ENCODE results near the gene CABLES1. TPM values are rescaled to one million over a fixed set of nuclear protein-coding genes. Genes with fewer than 3 reads are reported as not detected.

The CABLES1 gene
- total and polyA plus RNA-seq, 2 experiments from 2014 or later: 1.3 to 8.9 TPM

- DNase-seq: peak; percentile 91
- Histone ChIP-seq H2AFZ (no peak overlapping the region), H4K20me1 (ENCODE audit: insufficient read depth) (no peaks in the 10 kb centered on the region), H3K9ac (peak overlapping the region; percentile 45), H3K9me2 (ENCODE audit: insufficient read depth) (no peaks in the 10 kb centered on the region), H3K9me3 (ENCODE audit: low read depth) (no peaks in the 10 kb centered on the region), H3K27ac (peak overlapping the region; percentile 72), H3K27me3 (replicated peaks; ENCODE audit: insufficient read depth) (no peaks in the 10 kb centered on the region), H3K36me3 (ENCODE audit: low read depth) (no peaks in the 10 kb centered on the region), H3K4me3 (no peak overlapping the region), H3K4me2 (ENCODE audit: unreplicated experiment) (peak overlapping the region; percentile 37), H3F3A (ENCODE audit: insufficient read depth) (peaks cover 34% of the 10 kb centered on the region), H3K4me1 (ENCODE audit: insufficient read depth) (peaks cover 23% of the 10 kb centered on the region), H3K79me2 (ENCODE audit: insufficient read depth) (peaks cover 10% of the 10 kb centered on the region; the same call in 1 of the 2 replicates)
- no peak for TF ChIP-seq EZH2phosphoT487 (IDR thresholded peaks at IDR 0.05; ENCODE audit: insufficient read depth, low read depth)
- no peak for TF ChIP-seq EZH2 (IDR thresholded peaks at IDR 0.05; ENCODE audit: insufficient read depth, poor library complexity, severe bottlenecking)
- in situ Hi-C loops (cut with MboI): no loop called here
- WGBS, 2 experiments (ENCODE audit: low coverage in 1 of 2, low lambda C conversion rate in 2 of 2, missing lambda C conversion rate in 2 of 2): 42 to 43% methylated on average over 8 of the region's 8 CpGs
Measured at GRCh38 chr18:23183411-23184150, 48.3 kb downstream of the CABLES1 start.

DNA sequence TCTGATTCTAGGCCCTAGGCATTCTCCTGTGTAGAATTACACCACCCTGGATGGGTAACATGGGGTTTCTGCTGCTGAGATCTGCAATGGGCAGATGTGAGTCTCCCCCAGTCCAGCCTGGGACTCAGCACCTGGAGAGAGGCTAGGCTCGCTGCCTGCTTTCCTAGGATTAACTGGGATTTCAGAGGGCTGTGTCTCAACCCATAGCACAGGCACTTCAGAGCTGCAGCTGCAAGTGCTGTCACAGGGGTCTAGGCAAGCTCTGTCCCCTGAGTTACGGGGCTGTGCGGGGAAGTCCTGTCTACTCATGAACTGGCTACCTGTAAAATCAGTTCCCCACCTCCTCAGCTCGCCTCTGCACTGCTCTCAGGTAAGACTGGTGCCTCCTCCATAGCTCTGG is 51.5 kb downstream of the CABLES1 start:
- peaks cover 16% of the 10 kb centered on the region for H3F3A ChIP-seq (ENCODE audit: insufficient read depth)
- no peak for DNase-seq
- H3K4me1 ChIP-seq (ENCODE audit: insufficient read depth): peaks cover 16% of the 10 kb centered on the region
- H2AFZ ChIP-seq: no peak overlapping the region
- peaks cover 15% of the 10 kb centered on the region; the same call in 1 of the 2 replicates for H3K79me2 ChIP-seq (ENCODE audit: insufficient read depth)
- 95% methylated on average over 4 of the region's 4 CpGs for WGBS, 2 experiments (ENCODE audit: low coverage in 1 of 2, low lambda C conversion rate in 2 of 2, missing lambda C conversion rate in 2 of 2)
- H3K4me3 ChIP-seq: no peak overlapping the region
- H3K4me2 ChIP-seq (ENCODE audit: unreplicated experiment): no peak overlapping the region
- TF ChIP-seq EZH2 (IDR thresholded peaks at IDR 0.05; ENCODE audit: insufficient read depth, poor library complexity, severe bottlenecking) (no peak), EZH2phosphoT487 (IDR thresholded peaks at IDR 0.05; ENCODE audit: insufficient read depth, low read depth) (no peak)
- H3K36me3 ChIP-seq (ENCODE audit: low read depth): no peaks in the 10 kb centered on the region
- no peaks in the 10 kb centered on the region for H3K27me3 ChIP-seq (replicated peaks; ENCODE audit: insufficient read depth)
- H3K9me2 ChIP-seq (ENCODE audit: insufficient read depth): no peaks in the 10 kb centered on the region
- no peaks in the 10 kb centered on the region for H4K20me1 ChIP-seq (ENCODE audit: insufficient read depth)
- in situ Hi-C loops (cut with MboI): no loop called here
- H3K27ac ChIP-seq: no peak overlapping the region
- H3K9ac ChIP-seq: no peak overlapping the region
- no peaks in the 10 kb centered on the region for H3K9me3 ChIP-seq (ENCODE audit: low read depth)

DNA sequence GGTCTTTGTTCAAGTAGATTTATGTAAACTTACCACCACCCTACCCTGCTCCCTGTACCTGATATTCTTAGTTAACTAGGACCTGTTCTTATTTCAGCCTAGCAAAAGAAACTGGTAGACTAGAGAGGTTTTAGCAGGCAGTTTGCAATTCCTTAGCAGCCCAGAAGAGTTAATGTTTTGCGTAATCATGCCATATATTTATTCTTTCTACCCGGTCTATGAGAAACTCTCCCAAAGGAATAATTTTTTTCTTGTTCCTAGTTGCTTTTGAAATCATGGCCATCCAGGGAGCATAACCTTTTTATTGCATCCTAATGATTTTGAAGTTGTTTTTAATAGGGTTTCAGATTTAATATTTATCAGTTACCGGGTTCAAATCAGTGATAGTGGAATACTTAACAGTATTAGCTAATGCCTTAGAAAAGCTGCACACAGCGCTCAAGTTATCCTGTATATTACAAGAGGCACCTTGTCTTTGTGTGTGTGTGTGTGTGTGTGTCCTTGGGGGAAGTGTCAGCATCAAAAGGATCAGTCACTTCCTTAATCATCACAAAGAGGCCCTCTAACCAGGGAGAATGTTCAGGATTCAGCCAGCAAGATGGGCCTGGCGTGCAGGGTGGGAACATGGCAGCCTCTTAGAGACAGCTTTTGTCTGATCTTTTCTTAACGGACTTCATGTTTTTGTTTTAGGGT is 52.9 kb downstream of the CABLES1 start:
- WGBS, 2 experiments (ENCODE audit: low coverage in 1 of 2, low lambda C conversion rate in 2 of 2, missing lambda C conversion rate in 2 of 2): 89 to 92% methylated on average over 6 of the region's 6 CpGs
- H3K4me2 ChIP-seq (ENCODE audit: unreplicated experiment): no peak overlapping the region
- no peak overlapping the region for H2AFZ ChIP-seq

DNA sequence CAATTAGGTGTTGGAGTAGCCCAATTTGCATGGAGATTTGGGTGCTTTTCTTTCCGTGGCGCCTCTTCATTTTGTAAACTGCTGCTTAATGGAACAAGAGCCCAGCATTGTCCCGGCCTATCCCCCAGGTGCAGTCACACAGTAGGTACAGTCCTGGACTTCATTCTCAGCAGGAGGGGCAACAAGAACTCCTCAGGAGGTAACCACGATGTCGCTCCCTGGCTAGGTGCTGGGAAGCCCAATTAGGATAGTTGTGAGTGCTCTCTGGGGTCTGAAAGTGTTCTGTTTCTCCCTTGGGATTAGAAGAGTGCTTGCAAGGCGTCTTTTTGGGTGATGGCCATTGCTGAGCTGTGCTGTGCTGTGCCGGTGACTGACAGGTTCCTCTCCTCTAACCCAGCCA is 53.8 kb downstream of the CABLES1 start:
- H3K9me3 ChIP-seq (ENCODE audit: low read depth): no peaks in the 10 kb centered on the region
- no peak overlapping the region for H3K4me2 ChIP-seq (ENCODE audit: unreplicated experiment)
- H4K20me1 ChIP-seq (ENCODE audit: insufficient read depth): no peaks in the 10 kb centered on the region
- no peaks in the 10 kb centered on the region for H3K27me3 ChIP-seq (replicated peaks; ENCODE audit: insufficient read depth)
- no peaks in the 10 kb centered on the region for H3K9me2 ChIP-seq (ENCODE audit: insufficient read depth)
- in situ Hi-C loops (cut with MboI): no loop called here
- H3K4me1 ChIP-seq (ENCODE audit: insufficient read depth): peaks cover 15% of the 10 kb centered on the region
- 97 to 100% methylated on average over 7 of the region's 7 CpGs for WGBS, 2 experiments (ENCODE audit: low coverage in 1 of 2, low lambda C conversion rate in 2 of 2, missing lambda C conversion rate in 2 of 2)
- H3K9ac ChIP-seq: no peak overlapping the region
- TF ChIP-seq EZH2phosphoT487 (IDR thresholded peaks at IDR 0.05; ENCODE audit: insufficient read depth, low read depth) (no peak), EZH2 (IDR thresholded peaks at IDR 0.05; ENCODE audit: insufficient read depth, poor library complexity, severe bottlenecking) (no peak)
- H3K27ac ChIP-seq: no peak overlapping the region
- no peak overlapping the region for H2AFZ ChIP-seq
- peaks cover 15% of the 10 kb centered on the region; the same call in 1 of the 2 replicates for H3K79me2 ChIP-seq (ENCODE audit: insufficient read depth)
- DNase-seq: no peak
- H3F3A ChIP-seq (ENCODE audit: insufficient read depth): peaks cover 6% of the 10 kb centered on the region
- no peaks in the 10 kb centered on the region for H3K36me3 ChIP-seq (ENCODE audit: low read depth)
- no peak overlapping the region for H3K4me3 ChIP-seq

More for the DNA sequence above, 52.9 kb downstream of the CABLES1 start:
- Histone ChIP-seq H3K4me1 (ENCODE audit: insufficient read depth) (peaks cover 18% of the 10 kb centered on the region), H3K9me3 (ENCODE audit: low read depth) (no peaks in the 10 kb centered on the region), H3K36me3 (ENCODE audit: low read depth) (no peaks in the 10 kb centered on the region), H3K27ac (no peak overlapping the region), H3K9me2 (ENCODE audit: insufficient read depth) (no peaks in the 10 kb centered on the region), H3K27me3 (replicated peaks; ENCODE audit: insufficient read depth) (no peaks in the 10 kb centered on the region), H4K20me1 (ENCODE audit: insufficient read depth) (no peaks in the 10 kb centered on the region), H3K79me2 (ENCODE audit: insufficient read depth) (peaks cover 15% of the 10 kb centered on the region; the same call in 1 of the 2 replicates), H3K4me3 (no peak overlapping the region), H3K9ac (no peak overlapping the region), H3F3A (ENCODE audit: insufficient read depth) (peaks cover 15% of the 10 kb centered on the region)
- no peak for TF ChIP-seq EZH2 (IDR thresholded peaks at IDR 0.05; ENCODE audit: insufficient read depth, poor library complexity, severe bottlenecking)
- TF ChIP-seq EZH2phosphoT487 (IDR thresholded peaks at IDR 0.05; ENCODE audit: insufficient read depth, low read depth): no peak
- DNase-seq: no peak
- in situ Hi-C loops (cut with MboI): no loop called here

All from GM23248 (cell line).